OCI-LY1 (cell line): ENCODE data around the gene RSPH1.

Source experiments
- H2AFZ ChIP-seq: fragments of 200-600 bp; sonication (generic), shearing (Covaris generic); 2 replicates; pipeline ENCODE4 v1.6.0; 2014; ENCODE audit warnings: antibody characterized with exemption, mild to moderate bottlenecking, low read length
- H3F3A ChIP-seq: fragments of 200-600 bp; sonication (generic), shearing (Covaris generic); 2 replicates; pipeline ENCODE4 v1.6.0; 2014; ENCODE audit warnings: mild to moderate bottlenecking, antibody characterized with exemption, low read length, moderate library complexity; ENCODE audit not compliant: insufficient read depth
- H3K27ac ChIP-seq: fragments of 200-600 bp; sonication (generic); 2 replicates; pipeline ENCODE4 v1.5.1; 2014; ENCODE audit warnings: low read length, mixed run types, mild to moderate bottlenecking, low read depth; ENCODE audit not compliant: poor library complexity, severe bottlenecking
- H3K27me3 ChIP-seq: fragments of 200-600 bp; sonication (generic); 2 replicates; pipeline ENCODE4 v1.6.0; 2014; ENCODE audit warnings: antibody characterized with exemption, mild to moderate bottlenecking, low read length, moderate library complexity; ENCODE audit not compliant: insufficient read depth
- H3K36me3 ChIP-seq: fragments of 200-600 bp; sonication (generic); 2 replicates; pipeline ENCODE4 v1.6.1; 2014; ENCODE audit warnings: mild to moderate bottlenecking, antibody characterized with exemption, low read length, moderate library complexity, mixed read lengths; ENCODE audit not compliant: insufficient read depth
- H3K4me1 ChIP-seq: fragments of 200-600 bp; sonication (generic); 2 replicates; pipeline ENCODE4 v1.5.1; 2014; ENCODE audit warnings: mild to moderate bottlenecking, low read length, moderate library complexity; ENCODE audit not compliant: insufficient read depth, severe bottlenecking
- H3K4me2 ChIP-seq: fragments of 200-600 bp; sonication (generic), shearing (Covaris generic); 2 replicates; pipeline ENCODE4 v1.6.1; 2014; ENCODE audit warnings: low read length
- H3K4me3 ChIP-seq: fragments of 200-600 bp; sonication (generic); 2 replicates; pipeline ENCODE4 v1.5.1; 2014; ENCODE audit warnings: low read length, low read depth, mild to moderate bottlenecking, mixed read lengths; ENCODE audit not compliant: poor library complexity, severe bottlenecking
- H3K79me2 ChIP-seq: fragments of 200-600 bp; shearing (Covaris generic); 2 replicates; pipeline ENCODE4 v1.6.1; 2016; ENCODE audit warnings: mixed run types, low read length, mixed read lengths; ENCODE audit not compliant: insufficient read depth
- H3K9ac ChIP-seq: fragments of 200-600 bp; sonication (generic), shearing (Covaris generic); 2 replicates; pipeline ENCODE4 v1.6.1; 2014; ENCODE audit warnings: mild to moderate bottlenecking, low read length, mixed read lengths
- H3K9me2 ChIP-seq: fragments of 200-600 bp; sonication (generic), shearing (Covaris generic); 2 replicates; pipeline ENCODE4 v1.6.1; 2014; ENCODE audit warnings: low read depth, mild to moderate bottlenecking, low read length, mixed read lengths
- H3K9me3 ChIP-seq: fragments of 200-600 bp; shearing (Covaris generic); 2 replicates; pipeline ENCODE4 v1.6.1; 2014; ENCODE audit warnings: low read length, mixed read lengths
- H4K20me1 ChIP-seq: fragments of 200-600 bp; sonication (generic), shearing (Covaris generic); 2 replicates; pipeline ENCODE4 v1.6.0; 2016; ENCODE audit warnings: mild to moderate bottlenecking, low read length; ENCODE audit not compliant: insufficient read depth
- EZH2 ChIP-seq: fragments of 200-600 bp; sonication (generic), shearing (Covaris generic); IDR thresholded peaks from 2 replicates; pipeline ENCODE4 v1.8.0; 2017; ENCODE audit warnings: borderline replicate concordance, mixed run types, mild to moderate bottlenecking, antibody characterized with exemption, low read length, moderate library complexity, mixed read lengths
- TF ChIP-seq, protein P1 (sequence below): fragments of 200-600 bp; sonication (generic), shearing (Covaris generic); IDR thresholded peaks from 2 replicates; pipeline ENCODE4 v1.5.1; 2017; ENCODE audit warnings: mild to moderate bottlenecking, antibody characterized with exemption, low read length, moderate library complexity, mixed read lengths

Gene RSPH1

DNA sequence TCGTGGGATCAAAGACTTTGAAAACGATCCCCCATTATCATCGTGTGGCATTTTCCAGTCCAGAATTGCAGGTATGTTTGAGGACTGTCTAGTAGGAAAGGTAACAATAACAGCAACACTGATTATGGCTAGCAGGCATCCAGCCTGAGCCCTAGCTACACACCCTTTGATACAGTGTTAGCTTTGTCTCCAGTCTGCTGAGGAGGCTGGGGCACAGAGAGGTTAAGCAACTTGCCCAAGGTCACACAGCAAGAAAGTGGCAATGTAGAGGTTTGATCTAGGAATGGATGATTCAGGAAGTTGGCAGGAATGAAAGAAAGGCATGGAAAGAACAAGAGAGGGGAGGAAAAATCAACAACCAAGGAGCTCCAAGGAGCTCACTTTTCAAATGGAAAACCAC, 61.1 kb downstream of the RSPH1 start:
- Histone ChIP-seq H3K4me3 (no peak overlapping the region), H3K4me1 (no peaks in the 10 kb centered on the region), H3F3A (no peaks in the 10 kb centered on the region), H3K9ac (no peak overlapping the region), H3K79me2 (no peaks in the 10 kb centered on the region), H4K20me1 (no peaks in the 10 kb centered on the region), H3K27ac (no peak overlapping the region), H3K9me3 (peaks cover 7% of the 10 kb centered on the region), H3K4me2 (no peak overlapping the region), H3K36me3 (no peaks in the 10 kb centered on the region), H3K27me3 (peaks cover 27% of the 10 kb centered on the region; the same call in 1 of the 2 replicates), H2AFZ (no peak overlapping the region), H3K9me2 (no peaks in the 10 kb centered on the region)
- TF ChIP-seq, protein P1, sequence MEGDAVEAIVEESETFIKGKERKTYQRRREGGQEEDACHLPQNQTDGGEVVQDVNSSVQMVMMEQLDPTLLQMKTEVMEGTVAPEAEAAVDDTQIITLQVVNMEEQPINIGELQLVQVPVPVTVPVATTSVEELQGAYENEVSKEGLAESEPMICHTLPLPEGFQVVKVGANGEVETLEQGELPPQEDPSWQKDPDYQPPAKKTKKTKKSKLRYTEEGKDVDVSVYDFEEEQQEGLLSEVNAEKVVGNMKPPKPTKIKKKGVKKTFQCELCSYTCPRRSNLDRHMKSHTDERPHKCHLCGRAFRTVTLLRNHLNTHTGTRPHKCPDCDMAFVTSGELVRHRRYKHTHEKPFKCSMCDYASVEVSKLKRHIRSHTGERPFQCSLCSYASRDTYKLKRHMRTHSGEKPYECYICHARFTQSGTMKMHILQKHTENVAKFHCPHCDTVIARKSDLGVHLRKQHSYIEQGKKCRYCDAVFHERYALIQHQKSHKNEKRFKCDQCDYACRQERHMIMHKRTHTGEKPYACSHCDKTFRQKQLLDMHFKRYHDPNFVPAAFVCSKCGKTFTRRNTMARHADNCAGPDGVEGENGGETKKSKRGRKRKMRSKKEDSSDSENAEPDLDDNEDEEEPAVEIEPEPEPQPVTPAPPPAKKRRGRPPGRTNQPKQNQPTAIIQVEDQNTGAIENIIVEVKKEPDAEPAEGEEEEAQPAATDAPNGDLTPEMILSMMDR, result no peak
- no peak for TF ChIP-seq EZH2

DNA sequence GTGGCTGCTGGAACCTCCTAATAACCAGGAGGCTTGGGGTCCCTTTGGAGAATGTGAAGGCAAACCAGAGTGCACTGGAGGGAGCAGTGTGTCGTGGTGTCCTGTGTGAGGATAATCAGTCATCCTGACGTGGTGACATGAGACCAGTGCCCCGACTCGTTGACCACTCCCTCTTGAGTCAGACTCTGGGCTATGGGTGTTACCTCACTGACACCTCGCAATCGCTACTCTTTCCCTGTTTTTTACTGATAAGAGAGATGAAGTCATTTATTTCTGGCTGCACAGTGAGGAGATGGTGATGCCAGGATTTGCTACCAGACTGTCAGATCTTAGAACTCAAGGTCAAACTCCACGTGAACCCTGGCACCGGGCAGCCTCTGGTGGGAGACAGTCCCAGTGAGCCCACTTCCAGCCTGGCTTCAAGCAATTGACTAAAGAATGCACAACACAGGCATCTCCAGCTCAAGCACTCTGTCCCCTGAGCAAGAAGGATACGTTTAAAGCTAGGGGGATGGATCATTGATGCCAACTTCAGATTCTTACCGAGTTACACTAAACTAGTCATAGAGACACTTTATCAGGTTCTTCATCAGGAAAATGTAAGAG, 62.0 kb downstream of the RSPH1 start:
- Histone ChIP-seq H3F3A (no peaks in the 10 kb centered on the region), H3K4me1 (no peaks in the 10 kb centered on the region), H3K36me3 (no peaks in the 10 kb centered on the region), H3K27me3 (peaks cover 27% of the 10 kb centered on the region; the same call in 1 of the 2 replicates), H3K4me3 (no peak overlapping the region), H2AFZ (no peak overlapping the region), H3K4me2 (no peak overlapping the region), H3K9me2 (no peaks in the 10 kb centered on the region), H3K9me3 (peaks cover 7% of the 10 kb centered on the region), H4K20me1 (no peaks in the 10 kb centered on the region), H3K79me2 (no peaks in the 10 kb centered on the region), H3K9ac (no peak overlapping the region), H3K27ac (no peak overlapping the region)
- TF ChIP-seq, protein P1, result no peak
- no peak for TF ChIP-seq EZH2

DNA sequence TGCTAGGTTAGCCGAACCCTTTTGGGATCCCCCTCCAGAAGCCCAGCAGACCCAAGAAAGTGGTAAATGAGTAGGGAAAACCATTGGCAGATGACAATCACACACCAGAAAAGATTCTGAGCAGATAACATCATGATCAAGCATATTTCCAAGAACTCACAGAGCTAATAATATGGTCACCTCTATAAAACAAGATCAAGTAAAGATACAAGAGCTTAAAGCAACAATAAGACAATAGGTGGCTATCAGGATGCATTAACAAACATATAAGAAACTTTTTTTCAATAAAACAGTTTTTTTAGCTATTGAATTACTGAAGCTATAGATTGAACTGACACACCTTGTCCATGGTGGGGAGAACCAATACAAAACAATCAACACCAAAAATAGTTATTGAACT, 63.3 kb downstream of the RSPH1 start:
- Histone ChIP-seq H3K9me2 (no peaks in the 10 kb centered on the region), H3K79me2 (no peaks in the 10 kb centered on the region), H2AFZ (no peak overlapping the region), H4K20me1 (no peaks in the 10 kb centered on the region), H3K27me3 (peaks cover 23% of the 10 kb centered on the region; the same call in 1 of the 2 replicates), H3K27ac (no peak overlapping the region), H3K4me1 (no peaks in the 10 kb centered on the region), H3K9me3 (peaks cover 7% of the 10 kb centered on the region), H3F3A (no peaks in the 10 kb centered on the region), H3K4me2 (no peak overlapping the region), H3K9ac (no peak overlapping the region), H3K36me3 (no peaks in the 10 kb centered on the region), H3K4me3 (no peak overlapping the region)
- no peak for TF ChIP-seq EZH2
- TF ChIP-seq, protein P1, result no peak
